Adrenal gland (tissue), 12 donors: ENCODE measurements around the gene SEPHS1. TPM values are rescaled to one million over a fixed set of nuclear protein-coding genes. Genes with fewer than 3 reads are reported as not detected.

ENCODE experiments used
- DNase-seq, 7 donors: peaks; one replicate each; pipeline ENCODE4 v3.0.0-alpha.2; 2019 to 2020
- H3K27ac ChIP-seq, 5 donors: fragments of 200-600 bp; sonication (generic) in 4 of 5; 1 replicate in 3 of 5; 2 replicates in 2 of 5; pipeline versions ENCODE4 v1.5.1 to v1.8.0; 2016 to 2020; ENCODE audit warnings: mild to moderate bottlenecking in 1 of 5
- H3K27me3 ChIP-seq: fragments of 200-600 bp; 2 replicates; pipeline ENCODE4 v1.8.0; 2021
- H3K36me3 ChIP-seq, 2 donors: fragments of 200-600 bp; replicated peaks in 1 of 2; 1 replicate in 1 of 2; 2 replicates in 1 of 2; pipeline versions ENCODE4 v1.5.1 to v1.8.0; 2018 to 2022
- H3K4me1 ChIP-seq, 2 donors: fragments of 200-600 bp; replicated peaks in 1 of 2; 1 replicate in 1 of 2; 2 replicates in 1 of 2; pipeline versions ENCODE4 v1.5.1 to v1.8.0; 2018 to 2021
- H3K4me3 ChIP-seq, 4 donors: fragments of 200-600 bp; sonication (generic) in 3 of 4; one replicate each; pipeline ENCODE4 v1.5.1; 2016 to 2018
- H3K9me3 ChIP-seq, 3 donors: fragments of 200-600 bp; sonication (generic) in 1 of 3; replicated peaks in 1 of 3; 1 replicate in 2 of 3; 2 replicates in 1 of 3; pipeline versions ENCODE4 v1.5.1 to v1.8.0; 2016 to 2021
- POLR2A ChIP-seq, 2 donors: fragments of 450-650 bp; IDR thresholded peaks; one replicate each; pipeline ENCODE4 v1.6.1; 2017; ENCODE audit warnings: antibody characterized with exemption in 2 of 2, mild to moderate bottlenecking in 2 of 2, moderate library complexity in 1 of 2
- WGBS, 4 donors: extraction: QIAGEN DNeasy Blood & Tissue Kit in 2 of 4; methylation state at CpG; one replicate each; pipeline versions ENCODE4 v1.1.5 to v1.1.7; 2013 to 2017; 5-methylcytosine and 5-hydroxymethylcytosine counted together
- intact Hi-C, 2 donors: fragments of 100-400 bp; cut with DNase I; formaldehyde crosslinking; loops; one replicate each; pipeline versions ENCODE4 v1.14.1 to v1.15.0; 2022 to 2023
- polyA plus RNA-seq, 3 donors: library from polyadenylated mRNA; stranded (reverse); fragments of 200-250 nt in 2 of 3; fragments of 350-450 nt in 1 of 3; fragmentation: Illumina TruSeq in 1 of 3; extraction: RNeasy Lipid Tissue Mini Kit (QIAGEN cat#74804) in 1 of 3; gene quantifications; one replicate each; pipeline ENCODE4 v1.2.3, GENCODE V29; 2013 to 2014
- total RNA-seq, 9 donors: library from RNA; depleted of rRNA in 4 of 9; stranded (reverse); fragments of >200 nt in 4 of 9; fragments of 120-200 nt in 1 of 9; fragmentation: NEBNext Ultra II Directional in 1 of 9; extraction: Animal tissue kit (Norgen Biotek cat#: 25700) in 1 of 9; gene quantifications; one replicate each; pipeline versions ENCODE4 v1.1.0 to v1.2.4, GENCODE V29; 2013 to 2023
- TF ChIP-seq, protein P1 (sequence below), 6 experiments: fragments of 450-650 bp in 4 of 6; fragments of 200-600 bp in 2 of 6; sonication (generic) in 1 of 6; IDR thresholded peaks; 1 replicate in 5 of 6; 2 replicates in 1 of 6; pipeline versions ENCODE4 v1.5.1 to v1.8.0; 2016 to 2021; ENCODE audit warnings: antibody characterized with exemption in 6 of 6, mild to moderate bottlenecking in 2 of 6, moderate library complexity in 1 of 6
- donor health status: healthy with polysubstance abuse.
- donor health status: Bipolar disorder and iron deficiency.
- donor health status: DM: yes; HTN: yes; CAD: no.
- donor health status: DM: no; HTN: no; CAD: no.
- donor health status: DM: no; HTN: no; CAD: no.
- donor health status: DM: yes; HTN: yes; CAD: no.

Gene SEPHS1
- total and polyA plus RNA-seq, 12 donors, result 24.5 to 91.1 (median 46.1) TPM

- Histone ChIP-seq H3K9me3 (no peaks in the 10 kb centered on the region), H3K4me1 (no peaks in the 10 kb centered on the region), H3K4me3 (no peak overlapping the region), H3K27ac (no peak overlapping the region), H3K27me3 (no peaks in the 10 kb centered on the region), H3K36me3 (no peaks in the 10 kb centered on the region)
- WGBS, 4 donors, result 84 to 93% (median 89%) methylated on average over 6 to 7 of the region's 7 CpGs
- TF ChIP-seq POLR2A (IDR thresholded peaks at IDR 0.05), result no peak
- TF ChIP-seq, protein P1, sequence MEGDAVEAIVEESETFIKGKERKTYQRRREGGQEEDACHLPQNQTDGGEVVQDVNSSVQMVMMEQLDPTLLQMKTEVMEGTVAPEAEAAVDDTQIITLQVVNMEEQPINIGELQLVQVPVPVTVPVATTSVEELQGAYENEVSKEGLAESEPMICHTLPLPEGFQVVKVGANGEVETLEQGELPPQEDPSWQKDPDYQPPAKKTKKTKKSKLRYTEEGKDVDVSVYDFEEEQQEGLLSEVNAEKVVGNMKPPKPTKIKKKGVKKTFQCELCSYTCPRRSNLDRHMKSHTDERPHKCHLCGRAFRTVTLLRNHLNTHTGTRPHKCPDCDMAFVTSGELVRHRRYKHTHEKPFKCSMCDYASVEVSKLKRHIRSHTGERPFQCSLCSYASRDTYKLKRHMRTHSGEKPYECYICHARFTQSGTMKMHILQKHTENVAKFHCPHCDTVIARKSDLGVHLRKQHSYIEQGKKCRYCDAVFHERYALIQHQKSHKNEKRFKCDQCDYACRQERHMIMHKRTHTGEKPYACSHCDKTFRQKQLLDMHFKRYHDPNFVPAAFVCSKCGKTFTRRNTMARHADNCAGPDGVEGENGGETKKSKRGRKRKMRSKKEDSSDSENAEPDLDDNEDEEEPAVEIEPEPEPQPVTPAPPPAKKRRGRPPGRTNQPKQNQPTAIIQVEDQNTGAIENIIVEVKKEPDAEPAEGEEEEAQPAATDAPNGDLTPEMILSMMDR (IDR thresholded peaks at IDR 0.05), result no peak
- DNase-seq, result no peak
- intact Hi-C loops, result no loop called here
Measured at GRCh38 chr10:13310518-13311176, 37.4 kb downstream of the SEPHS1 start.

GRCh38 chr10:13309792-13310191, 38.3 kb downstream of the SEPHS1 start:
- Histone ChIP-seq H3K36me3 (no peaks in the 10 kb centered on the region), H3K27ac (no peak overlapping the region), H3K4me3 (no peak overlapping the region), H3K9me3 (no peaks in the 10 kb centered on the region), H3K4me1 (no peaks in the 10 kb centered on the region), H3K27me3 (no peaks in the 10 kb centered on the region)
- intact Hi-C loops, result loop anchor here (10.0 kb wide), 1 partner anchor 105 kb away; no protein-coding TSS in a partner anchor
- 91 to 97% (median 94%) methylated on average over 2 of the region's 2 CpGs for WGBS, 4 donors
- no peak for DNase-seq
- TF ChIP-seq POLR2A (IDR thresholded peaks at IDR 0.05), result no peak
- TF ChIP-seq, protein P1 (IDR thresholded peaks at IDR 0.05), result no peak

DNA sequence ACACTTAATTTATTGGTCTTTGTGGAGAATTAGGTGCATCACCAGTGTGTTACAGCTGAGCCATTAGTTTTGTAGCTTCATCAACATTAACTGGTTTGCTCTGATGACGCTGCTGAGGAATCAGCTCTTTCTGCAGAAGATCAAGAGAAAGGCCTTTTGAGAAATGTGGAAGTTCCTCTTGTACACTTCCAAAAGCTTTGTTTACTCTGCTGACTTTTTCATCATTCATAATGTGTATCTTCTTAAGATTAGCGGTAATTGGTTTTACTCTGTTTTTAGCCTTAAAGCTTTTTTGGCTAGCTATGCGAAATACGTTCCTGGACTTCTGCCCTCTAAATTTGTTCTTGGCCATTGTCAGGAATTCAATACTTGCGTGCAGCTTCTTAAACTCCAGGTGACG, 40.0 kb downstream of the SEPHS1 start:
- no peak for DNase-seq
- H3K9me3 ChIP-seq, result no peaks in the 10 kb centered on the region
- no peaks in the 10 kb centered on the region for H3K36me3 ChIP-seq
- H3K27ac ChIP-seq, result no peak overlapping the region
- no peaks in the 10 kb centered on the region for H3K27me3 ChIP-seq
- WGBS, 4 donors, result 71 to 80% (median 77%) methylated on average over 6 of the region's 6 CpGs
- intact Hi-C loops, result loop anchor here (10.0 kb wide), 1 partner anchor 103 kb away; no protein-coding TSS in a partner anchor
- H3K4me3 ChIP-seq, result no peak overlapping the region
- H3K4me1 ChIP-seq, result no peaks in the 10 kb centered on the region
- TF ChIP-seq POLR2A (IDR thresholded peaks at IDR 0.05), result no peak

DNA sequence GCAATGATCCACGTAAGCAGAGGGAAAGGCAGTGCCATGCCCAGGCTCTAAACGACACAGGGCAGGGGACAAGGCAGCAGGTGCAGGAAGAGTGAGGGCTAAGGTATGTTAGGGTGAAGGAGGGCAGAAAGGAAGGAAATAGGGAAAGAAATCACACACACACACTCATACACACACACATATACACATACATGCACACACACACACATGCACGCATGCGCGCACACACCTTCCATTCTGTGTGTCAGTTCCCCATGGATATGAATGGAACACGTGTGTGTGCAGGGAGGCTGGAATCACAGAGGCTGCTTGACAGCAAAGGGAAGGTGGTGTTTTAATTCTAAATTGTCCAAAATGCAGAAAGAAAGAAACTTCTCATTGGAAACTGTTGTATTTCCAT, 42.0 kb downstream of the SEPHS1 start:
- no peak for TF ChIP-seq POLR2A (IDR thresholded peaks at IDR 0.05)
- TF ChIP-seq, protein P1 (IDR thresholded peaks at IDR 0.05), result no peak
- Histone ChIP-seq H3K27me3 (no peaks in the 10 kb centered on the region), H3K9me3 (no peaks in the 10 kb centered on the region), H3K4me1 (peaks cover 6 to 12% of the 10 kb centered on the region in 2 donors), H3K27ac (no peak overlapping the region), H3K36me3 (no peaks in the 10 kb centered on the region), H3K4me3 (no peak overlapping the region)
- WGBS, 4 donors, result 88 to 91% (median 90%) methylated on average over 6 of the region's 6 CpGs
- intact Hi-C loops, result loop anchor here (10.0 kb wide), 1 partner anchor 101 kb away; no protein-coding TSS in a partner anchor
- no peak for DNase-seq
